Skeletal muscle tissue (tissue), 4 donors: ENCODE measurements around the gene FPR3. TPM values are rescaled to one million over a fixed set of nuclear protein-coding genes. Genes with fewer than 3 reads are reported as not detected.

Experiments used
- H3K27ac ChIP-seq: one replicate; pipeline ENCODE4 v1.7.0; 2013; ENCODE audit warnings: mild to moderate bottlenecking, low read depth, low read length, inconsistent platforms
- H3K27me3 ChIP-seq, 3 donors: one replicate each; pipeline ENCODE4 v1.7.0; 2013; ENCODE audit warnings: low read length in 3 of 3; ENCODE audit not compliant: control insufficient read depth in 3 of 3, insufficient read depth in 3 of 3
- H3K36me3 ChIP-seq, 3 donors: one replicate each; pipeline ENCODE4 v1.7.0; 2013; ENCODE audit warnings: low read length in 3 of 3; ENCODE audit not compliant: control insufficient read depth in 3 of 3, insufficient read depth in 3 of 3
- H3K4me1 ChIP-seq, 3 donors: one replicate each; pipeline ENCODE4 v1.7.0; 2013; ENCODE audit warnings: low read length in 3 of 3, mild to moderate bottlenecking in 3 of 3; ENCODE audit not compliant: control insufficient read depth in 3 of 3, insufficient read depth in 3 of 3
- H3K4me3 ChIP-seq, 3 donors: one replicate each; pipeline ENCODE4 v1.7.0; 2013; ENCODE audit warnings: low read length in 3 of 3
- H3K9ac ChIP-seq, 3 donors: one replicate each; pipeline ENCODE4 v1.7.0; 2013; ENCODE audit warnings: low read length in 3 of 3, mild to moderate bottlenecking in 3 of 3, moderate library complexity in 2 of 3, low read depth in 1 of 3
- H3K9me3 ChIP-seq, 3 donors: one replicate each; pipeline ENCODE4 v1.7.0; 2013; ENCODE audit warnings: low read length in 3 of 3; ENCODE audit not compliant: control insufficient read depth in 3 of 3
- total RNA-seq: library from RNA; depleted of rRNA; stranded (reverse); fragments of >200 nt; gene quantifications from one replicate; pipeline ENCODE4 v1.2.3, GENCODE V29; 2014
- donor health status: Osteomylitis.

FPR3 gene
- total RNA-seq, 1 donor from 2014 or later, result 0.52 TPM

DNA sequence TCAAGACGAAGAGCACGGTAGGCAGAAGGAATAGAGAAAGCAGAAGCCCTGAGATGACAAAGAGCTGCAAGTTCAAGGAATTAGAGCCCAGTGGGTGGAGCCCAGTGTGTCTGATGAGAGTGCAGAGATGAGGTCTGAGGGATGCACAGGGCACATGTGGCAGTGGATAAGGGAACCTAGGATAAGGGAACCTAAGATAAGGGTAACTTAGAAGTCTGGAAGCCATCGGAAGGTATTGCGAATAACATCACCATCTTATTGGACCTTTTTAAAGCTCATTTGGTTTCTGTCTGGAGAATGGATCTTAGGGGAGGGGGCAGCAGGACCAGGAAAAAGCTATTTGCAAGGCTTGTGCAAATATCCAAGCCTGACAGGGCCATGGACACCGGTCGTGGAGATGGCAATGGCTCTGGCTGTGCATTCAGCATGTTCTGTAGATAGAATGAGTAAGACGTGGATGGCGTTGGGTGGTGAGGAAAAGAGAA lies 1.3 kb downstream of the FPR3 start:
- Histone ChIP-seq H3K27me3 (peaks cover 0 to 2% (median 0%) of the 10 kb centered on the region in 3 donors), H3K27ac (peak overlapping the region; percentile 40), H3K9me3 (peaks cover 0 to 3% (median 0%) of the 10 kb centered on the region in 3 donors), H3K4me1 (peaks cover 0 to 12% (median 5%) of the 10 kb centered on the region in 3 donors), H3K4me3 (peak overlapping the region in 1 of 3 donors; percentile 38), H3K36me3 (no peaks in the 10 kb centered on the region), H3K9ac (no peak overlapping the region)

DNA sequence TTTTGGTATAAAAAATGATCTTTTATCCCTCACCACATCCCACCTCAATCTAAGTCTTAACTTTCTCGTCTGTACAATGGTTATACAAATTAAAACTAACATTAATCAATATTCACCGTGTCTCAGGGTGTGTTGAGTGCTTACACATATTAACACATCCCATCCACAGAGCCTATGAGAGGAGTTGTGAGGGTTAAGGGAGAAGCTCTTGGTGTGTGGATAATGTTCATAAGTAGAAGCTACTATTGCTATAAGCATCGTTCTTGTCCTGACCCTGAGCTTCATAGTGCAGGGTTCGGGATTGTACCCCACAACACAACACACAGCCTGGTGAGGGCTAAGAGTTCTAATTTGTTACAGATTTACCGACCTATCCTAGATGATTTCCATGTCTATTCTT lies 2.5 kb downstream of the FPR3 start:
- H3K9ac ChIP-seq, result no peak overlapping the region
- peaks cover 0 to 12% (median 5%) of the 10 kb centered on the region in 3 donors for H3K4me1 ChIP-seq
- H3K36me3 ChIP-seq, result no peaks in the 10 kb centered on the region
- H3K27ac ChIP-seq, result no peak overlapping the region
- peaks cover 0 to 2% (median 0%) of the 10 kb centered on the region in 3 donors for H3K27me3 ChIP-seq
- H3K9me3 ChIP-seq, result no peaks in the 10 kb centered on the region
- H3K4me3 ChIP-seq, result no peak overlapping the region

DNA sequence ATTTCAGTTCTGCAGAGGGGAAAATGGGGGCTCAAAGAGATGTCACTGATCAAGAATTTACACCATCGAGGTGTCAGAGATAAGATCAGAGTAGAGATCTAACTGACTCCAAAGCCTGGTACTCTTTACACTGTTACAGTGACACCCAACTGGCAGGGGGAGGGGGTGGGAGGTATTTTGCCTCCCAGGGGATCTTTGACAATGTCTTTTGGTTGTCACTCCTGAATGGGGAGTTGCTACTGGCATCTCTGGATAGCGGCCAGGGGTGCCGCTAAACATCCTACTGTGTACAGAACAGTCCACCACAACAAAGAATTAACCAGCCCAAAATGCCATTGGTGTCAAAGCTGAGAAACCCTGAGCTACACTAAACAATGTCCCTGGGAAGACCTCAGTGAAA lies 3.1 kb downstream of the FPR3 start:
- Histone ChIP-seq H3K27me3 (peaks cover 0 to 2% (median 0%) of the 10 kb centered on the region in 3 donors), H3K9ac (no peak overlapping the region), H3K27ac (peak overlapping the region; percentile 77), H3K4me3 (no peak overlapping the region), H3K9me3 (no peaks in the 10 kb centered on the region), H3K36me3 (no peaks in the 10 kb centered on the region), H3K4me1 (peaks cover 0 to 12% (median 5%) of the 10 kb centered on the region in 3 donors)

GRCh38 chr19:51799034-51799773 lies 4.2 kb downstream of the FPR3 start:
- peaks cover 0 to 12% (median 5%) of the 10 kb centered on the region in 3 donors for H3K4me1 ChIP-seq
- peak overlapping the region in 2 of 3 donors; percentile 32 to 61 for H3K9ac ChIP-seq
- H3K27me3 ChIP-seq, result peaks cover 0 to 2% (median 0%) of the 10 kb centered on the region in 3 donors
- H3K9me3 ChIP-seq, result no peaks in the 10 kb centered on the region
- peak overlapping the region; percentile 77 for H3K27ac ChIP-seq
- no peaks in the 10 kb centered on the region for H3K36me3 ChIP-seq
- H3K4me3 ChIP-seq, result peak overlapping the region in 1 of 3 donors; percentile 22

DNA sequence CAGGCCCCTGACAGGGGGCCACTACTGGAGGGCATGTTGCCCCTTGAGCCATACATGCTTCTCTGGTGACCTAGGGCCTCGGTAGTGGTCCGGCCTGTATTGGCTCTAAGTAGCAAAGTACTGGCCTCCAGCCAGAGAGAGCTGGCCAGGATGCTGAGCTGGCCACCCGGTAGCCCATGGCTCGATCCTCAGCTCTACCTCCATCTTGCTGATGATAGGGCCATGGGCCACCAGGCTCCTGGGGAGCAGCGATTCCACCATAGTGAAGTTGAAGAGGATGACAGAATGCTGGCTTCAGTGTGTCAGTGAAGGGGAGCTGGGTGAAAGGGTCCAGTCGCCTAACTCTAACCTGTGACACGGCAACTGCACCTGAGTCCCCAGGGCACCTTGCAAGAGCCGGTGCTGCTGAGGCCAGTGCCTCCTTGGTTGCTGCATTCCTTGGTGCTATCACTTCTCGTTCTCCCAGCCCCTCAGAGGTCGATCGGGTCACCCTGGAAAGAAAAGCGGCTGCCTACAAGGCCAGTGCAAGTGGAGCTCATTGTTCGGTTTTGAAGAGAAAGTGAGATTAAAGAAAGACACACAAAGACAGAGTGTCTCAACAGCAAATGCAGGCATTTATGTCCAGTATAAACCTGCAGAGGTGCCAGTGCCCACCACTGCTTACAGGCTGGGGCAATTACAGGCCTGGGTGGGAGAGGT lies 5.0 kb downstream of the FPR3 start:
- peak overlapping the region in 1 of 3 donors; percentile 41 for H3K4me3 ChIP-seq
- H3K36me3 ChIP-seq, result no peaks in the 10 kb centered on the region
- H3K27ac ChIP-seq, result peak overlapping the region; percentile 77
- H3K9me3 ChIP-seq, result no peaks in the 10 kb centered on the region
- no peak overlapping the region for H3K9ac ChIP-seq
- H3K27me3 ChIP-seq, result peaks cover 0 to 2% (median 0%) of the 10 kb centered on the region in 3 donors
- H3K4me1 ChIP-seq, result peaks cover 0 to 12% (median 5%) of the 10 kb centered on the region in 3 donors

- H3K9ac ChIP-seq, result no peak overlapping the region
Measured at GRCh38 chr19:51800473-51801244, 5.7 kb downstream of the FPR3 start.

DNA sequence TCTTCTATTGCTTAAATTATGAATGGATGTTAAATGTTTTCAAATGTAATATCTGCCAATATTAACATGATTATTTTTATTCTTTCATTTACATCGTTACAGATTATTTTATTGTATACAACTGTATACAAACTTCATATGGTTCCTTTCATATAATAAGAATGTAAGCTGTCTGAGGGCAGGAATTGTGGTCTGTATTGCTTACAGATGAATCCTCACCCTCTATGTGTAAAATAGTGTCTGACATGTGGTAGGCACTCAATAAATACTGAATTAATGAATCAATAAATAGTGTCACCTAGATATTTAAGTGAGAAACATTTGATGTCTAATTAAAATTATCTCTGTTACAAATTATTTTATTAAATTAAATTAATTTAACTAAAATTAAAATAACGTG lies 7.8 kb downstream of the FPR3 start:
- Histone ChIP-seq H3K27me3 (no peaks in the 10 kb centered on the region), H3K9ac (no peak overlapping the region), H3K9me3 (no peaks in the 10 kb centered on the region), H3K4me1 (peaks cover 0 to 12% (median 5%) of the 10 kb centered on the region in 3 donors), H3K27ac (no peak overlapping the region), H3K4me3 (no peak overlapping the region), H3K36me3 (no peaks in the 10 kb centered on the region)

More at GRCh38 chr19:51800473-51801244, 5.7 kb downstream of the FPR3 start:
- H3K36me3 ChIP-seq, result no peaks in the 10 kb centered on the region
- H3K9me3 ChIP-seq, result no peaks in the 10 kb centered on the region
- H3K4me3 ChIP-seq, result no peak overlapping the region
- H3K27me3 ChIP-seq, result peaks cover 0 to 2% (median 0%) of the 10 kb centered on the region in 3 donors
- H3K4me1 ChIP-seq, result peaks cover 0 to 12% (median 5%) of the 10 kb centered on the region in 3 donors
- H3K27ac ChIP-seq, result peak overlapping the region; percentile 77

GRCh38 chr19:51803519-51803918 lies 8.6 kb downstream of the FPR3 start:
- Histone ChIP-seq H3K36me3 (no peaks in the 10 kb centered on the region), H3K27ac (peak overlapping the region; percentile 46), H3K4me1 (peaks cover 0 to 12% (median 5%) of the 10 kb centered on the region in 3 donors), H3K4me3 (no peak overlapping the region), H3K9ac (no peak overlapping the region), H3K27me3 (no peaks in the 10 kb centered on the region), H3K9me3 (no peaks in the 10 kb centered on the region)

GRCh38 chr19:51803967-51804366 lies 9.0 kb downstream of the FPR3 start:
- H3K4me3 ChIP-seq, result no peak overlapping the region
- H3K9ac ChIP-seq, result no peak overlapping the region
- peaks cover 0 to 12% (median 5%) of the 10 kb centered on the region in 3 donors for H3K4me1 ChIP-seq
- H3K27ac ChIP-seq, result peak overlapping the region; percentile 46
- no peaks in the 10 kb centered on the region for H3K36me3 ChIP-seq
- no peaks in the 10 kb centered on the region for H3K9me3 ChIP-seq
- no peaks in the 10 kb centered on the region for H3K27me3 ChIP-seq
